AG10803 (cell line): ENCODE data around the gene SUB1.
A peak's percentile ranks its signal among the peaks of the same experiment; 100 is the strongest.

Experiments used
- DNase-seq: peaks from one replicate; pipeline ENCODE4 v3.0.0; 2010; ENCODE audit warnings: low read depth
- H3K4me3 ChIP-seq: 2 replicates; pipeline ENCODE4 v1.5.1; 2011; ENCODE audit warnings: mild to moderate bottlenecking, low read length, control low read depth
- CTCF ChIP-seq: conservative IDR thresholded peaks from 2 replicates; pipeline ENCODE4 v1.5.1; 2011; ENCODE audit warnings: mild to moderate bottlenecking, low read length, control low read depth, inconsistent platforms

Gene SUB1

GRCh38 chr5:32559411-32559810, 25.9 kb upstream of the SUB1 start:
- DNase-seq = no peak

GRCh38 chr5:32559921-32560320, 25.4 kb upstream of the SUB1 start:
- DNase-seq = no peak
- no peak for TF ChIP-seq CTCF
- no peak overlapping the region for H3K4me3 ChIP-seq

More at GRCh38 chr5:32559411-32559810, 25.9 kb upstream of the SUB1 start:
- no peak overlapping the region for H3K4me3 ChIP-seq
- TF ChIP-seq CTCF = no peak

- no peak for TF ChIP-seq CTCF
- no peak for DNase-seq
Observed at GRCh38 chr5:32562056-32562455, 23.3 kb upstream of the SUB1 start.

GRCh38 chr5:32562843-32563242, 22.5 kb upstream of the SUB1 start:
- peak; percentile 14 for DNase-seq
- H3K4me3 ChIP-seq = no peak overlapping the region
- no peak for TF ChIP-seq CTCF

More at GRCh38 chr5:32562056-32562455, 23.3 kb upstream of the SUB1 start:
- no peak overlapping the region for H3K4me3 ChIP-seq

- TF ChIP-seq CTCF = no peak
- DNase-seq = no peak
- no peak overlapping the region for H3K4me3 ChIP-seq
Observed at GRCh38 chr5:32563614-32564013, 21.7 kb upstream of the SUB1 start.

- TF ChIP-seq CTCF = no peak
- DNase-seq = no peak
- H3K4me3 ChIP-seq = no peak overlapping the region
Observed at GRCh38 chr5:32565145-32565544, 20.2 kb upstream of the SUB1 start.

GRCh38 chr5:32566319-32567111, 18.8 kb upstream of the SUB1 start:
- no peak for TF ChIP-seq CTCF
- H3K4me3 ChIP-seq = no peak overlapping the region
- DNase-seq = no peak
